SK-N-SH (cell line): ENCODE measurements around the gene TRAPPC6A. TPM values are rescaled to one million over a fixed set of nuclear protein-coding genes. Genes with fewer than 3 reads are reported as not detected.

ENCODE experiments used
- CTCF ChIA-PET: fragments of 300-600, 350-600 bp; formaldehyde crosslinking; extraction: SDS; loops from one replicate; lab custom pipeline; 2021; lab: Yijun Ruan, JAX
- POLR2A ChIA-PET: fragments of 350-600 bp; sonication (Branson Sonifier 250); formaldehyde crosslinking; extraction: SDS; loops from one replicate; lab custom pipeline; 2020; ENCODE audit warnings: antibody characterized with exemption, inconsistent platforms; lab: Yijun Ruan, JAX
- DNase-seq: peaks from one replicate; pipeline ENCODE4 v3.0.0; 2012
- H2AFZ ChIP-seq: fragments of 200-600 bp; sonication (generic); 2 replicates; pipeline ENCODE4 v1.8.1; 2016; ENCODE audit warnings: antibody characterized with exemption, mild to moderate bottlenecking, low read depth
- H3F3A ChIP-seq: fragments of 200-600 bp; sonication (generic); replicated peaks from 2 replicates; pipeline ENCODE3; 2016; ENCODE audit warnings: antibody characterized with exemption, mild to moderate bottlenecking; ENCODE audit not compliant: insufficient read depth
- H3K27ac ChIP-seq, 2 experiments: fragments of 200-500 bp in 1 of 2; fragments of 200-600 bp in 1 of 2; sonication (Bioruptor generic) in 1 of 2; sonication (generic), shearing (Covaris generic) in 1 of 2; 2 replicates each; pipeline versions ENCODE4 v1.5.1 to v1.6.1; 2014 to 2016; ENCODE audit warnings: low read depth in 2 of 2, inconsistent platforms in 1 of 2, low read length in 1 of 2, mild to moderate bottlenecking in 1 of 2, mixed read lengths in 1 of 2
- H3K27me3 ChIP-seq: fragments of 200-600 bp; sonication (generic), shearing (Covaris generic); 2 replicates; pipeline ENCODE4 v1.6.1; 2016; ENCODE audit warnings: mixed run types; ENCODE audit not compliant: insufficient read depth
- H3K36me3 ChIP-seq, 2 experiments: fragments of 200-500 bp in 1 of 2; fragments of 200-600 bp in 1 of 2; sonication (Bioruptor generic) in 1 of 2; sonication (generic) in 1 of 2; replicated peaks in 1 of 2; 2 replicates each; pipeline versions ENCODE3 to v1.5.1; 2014 to 2016; ENCODE audit warnings: low read length in 1 of 2, mild to moderate bottlenecking in 1 of 2; ENCODE audit not compliant: insufficient read depth in 2 of 2, control insufficient read depth in 1 of 2
- H3K4me1 ChIP-seq, 2 experiments: fragments of 200-500 bp in 1 of 2; fragments of 200-600 bp in 1 of 2; sonication (Bioruptor generic) in 1 of 2; sonication (generic), shearing (Covaris generic) in 1 of 2; 2 replicates each; pipeline versions ENCODE4 v1.5.1 to v1.6.1; 2014 to 2016; ENCODE audit warnings: low read depth in 1 of 2, low read length in 1 of 2, mixed run types in 1 of 2; ENCODE audit not compliant: insufficient read depth in 2 of 2, control insufficient read depth in 1 of 2
- H3K4me2 ChIP-seq: fragments of 200-600 bp; sonication (generic), shearing (Covaris generic); 2 replicates; pipeline ENCODE4 v1.6.1; 2017; ENCODE audit warnings: mixed run types
- H3K4me3 ChIP-seq, 2 experiments: fragments of 200-500 bp in 1 of 2; fragments of 200-600 bp in 1 of 2; sonication (Bioruptor generic) in 1 of 2; sonication (generic), shearing (Covaris generic) in 1 of 2; 2 replicates each; pipeline versions ENCODE4 v1.5.1 to v1.8.1; 2014 to 2016; ENCODE audit warnings: low read depth in 2 of 2, inconsistent platforms in 1 of 2, low read length in 1 of 2, mild to moderate bottlenecking in 1 of 2, mixed read lengths in 1 of 2, moderate library complexity in 1 of 2
- H3K79me2 ChIP-seq: fragments of 200-600 bp; sonication (generic); 2 replicates; pipeline ENCODE4 v1.8.1; 2017; ENCODE audit warnings: mild to moderate bottlenecking; ENCODE audit not compliant: insufficient read depth
- H3K9ac ChIP-seq: fragments of 200-600 bp; sonication (generic); 2 replicates; pipeline ENCODE4 v1.6.1; 2017; ENCODE audit warnings: mixed run types
- H3K9me2 ChIP-seq: fragments of 200-600 bp; sonication (generic); 2 replicates; pipeline ENCODE4 v1.6.1; 2017; ENCODE audit warnings: mixed run types
- H3K9me3 ChIP-seq: fragments of 200-600 bp; sonication (generic); 2 replicates; pipeline ENCODE4 v1.6.1; 2017; ENCODE audit warnings: mixed run types, mild to moderate bottlenecking, moderate library complexity
- H4K20me1 ChIP-seq: fragments of 200-600 bp; sonication (generic); 2 replicates; pipeline ENCODE4 v1.6.1; 2017; ENCODE audit warnings: mild to moderate bottlenecking, mixed run types; ENCODE audit not compliant: insufficient read depth
- ELF1 ChIP-seq: IDR thresholded peaks from 2 replicates; pipeline ENCODE4 v1.4.0; 2012
- EP300 ChIP-seq, 2 experiments: IDR thresholded peaks; 2 replicates each; pipeline versions ENCODE4 v1.4.0 to v1.6.1; 2012; ENCODE audit warnings: borderline replicate concordance in 1 of 2, low read depth in 1 of 2, low read length in 1 of 2
- FOSL2 ChIP-seq: IDR thresholded peaks from 2 replicates; pipeline ENCODE4 v1.4.0; 2012; ENCODE audit warnings: low read depth, mild to moderate bottlenecking, moderate library complexity, borderline replicate concordance
- FOXM1 ChIP-seq: IDR thresholded peaks from 2 replicates; pipeline ENCODE4 v1.4.0; 2012; ENCODE audit warnings: low read depth, mild to moderate bottlenecking
- GABPA ChIP-seq: IDR thresholded peaks from 2 replicates; pipeline ENCODE4 v1.4.0; 2012; ENCODE audit warnings: low read depth, mild to moderate bottlenecking
- GATA2 ChIP-seq: sonication (generic); formaldehyde crosslinking; IDR thresholded peaks from 2 replicates; pipeline ENCODE4 v1.5.0; 2020; ENCODE audit warnings: mild to moderate bottlenecking, missing genetic modification reagents
- MEF2A ChIP-seq: IDR thresholded peaks from 2 replicates; pipeline ENCODE4 v1.4.0; 2012; ENCODE audit warnings: low read depth, borderline replicate concordance
- NRF1 ChIP-seq: IDR thresholded peaks from 2 replicates; pipeline ENCODE4 v1.6.1; 2012; ENCODE audit warnings: low read depth, mild to moderate bottlenecking, low read length
- POLR2AphosphoS5 ChIP-seq: IDR thresholded peaks from 2 replicates; pipeline ENCODE4 v1.6.1; 2012; ENCODE audit warnings: low read depth, low read length
- RCOR1 ChIP-seq: fragments of 150-350 bp; IDR thresholded peaks from 2 replicates; pipeline ENCODE4 v1.6.1; 2017; ENCODE audit warnings: antibody characterized with exemption, low read length
- RFX5 ChIP-seq: IDR thresholded peaks from 2 replicates; pipeline ENCODE4 v1.6.1; 2012; ENCODE audit warnings: mild to moderate bottlenecking, improper control_type of control experiment, low read length
- TCF12 ChIP-seq: IDR thresholded peaks from 2 replicates; pipeline ENCODE4 v1.4.0; 2012
- TEAD4 ChIP-seq: IDR thresholded peaks from 2 replicates; pipeline ENCODE4 v1.4.0; 2012; ENCODE audit warnings: mild to moderate bottlenecking, borderline replicate concordance; ENCODE audit not compliant: insufficient read depth
- YY1 ChIP-seq: IDR thresholded peaks from 2 replicates; pipeline ENCODE4 v1.4.0; 2012; ENCODE audit warnings: low read depth, mild to moderate bottlenecking
- WGBS: methylation state at CpG from one replicate; pipeline ENCODE4 v1.1.6; 2017; ENCODE audit warnings: low lambda C conversion rate; 5-methylcytosine and 5-hydroxymethylcytosine counted together
- polyA plus RNA-seq, 3 experiments: library from polyadenylated mRNA; depleted of rRNA; stranded (reverse); fragments of >200 nt; gene quantifications; 2 replicates each; pipeline ENCODE4 v1.2.3, GENCODE V29; 2012
- TF ChIP-seq, protein P1 (sequence below): IDR thresholded peaks from 2 replicates; pipeline ENCODE4 v1.6.1; 2012; ENCODE audit warnings: mild to moderate bottlenecking, low read depth, low read length, moderate library complexity
- TF ChIP-seq, protein P2 (sequence below): IDR thresholded peaks from 2 replicates; pipeline ENCODE4 v1.4.0; 2012; ENCODE audit warnings: low read depth, borderline replicate concordance
- TF ChIP-seq, protein P3 (sequence below): IDR thresholded peaks from 2 replicates; pipeline ENCODE4 v1.4.0; 2012; ENCODE audit warnings: low read depth
- TF ChIP-seq, protein P4 (sequence below): IDR thresholded peaks from 2 replicates; pipeline ENCODE4; 2012
- TF ChIP-seq, protein P5 (sequence below): IDR thresholded peaks from 2 replicates; pipeline ENCODE4 v1.4.0; 2012; ENCODE audit warnings: low read depth, borderline replicate concordance
- TF ChIP-seq, protein P6 (sequence below): fragments of 200-600 bp; sonication (generic); IDR thresholded peaks from 2 replicates; pipeline ENCODE4 v1.6.1; 2017; ENCODE audit warnings: antibody characterized with exemption, mild to moderate bottlenecking, moderate library complexity

The TRAPPC6A gene
- polyA plus RNA-seq, 1 of the 3 experiments (the other 2 are of a cell fraction) = 59.0 TPM

DNA sequence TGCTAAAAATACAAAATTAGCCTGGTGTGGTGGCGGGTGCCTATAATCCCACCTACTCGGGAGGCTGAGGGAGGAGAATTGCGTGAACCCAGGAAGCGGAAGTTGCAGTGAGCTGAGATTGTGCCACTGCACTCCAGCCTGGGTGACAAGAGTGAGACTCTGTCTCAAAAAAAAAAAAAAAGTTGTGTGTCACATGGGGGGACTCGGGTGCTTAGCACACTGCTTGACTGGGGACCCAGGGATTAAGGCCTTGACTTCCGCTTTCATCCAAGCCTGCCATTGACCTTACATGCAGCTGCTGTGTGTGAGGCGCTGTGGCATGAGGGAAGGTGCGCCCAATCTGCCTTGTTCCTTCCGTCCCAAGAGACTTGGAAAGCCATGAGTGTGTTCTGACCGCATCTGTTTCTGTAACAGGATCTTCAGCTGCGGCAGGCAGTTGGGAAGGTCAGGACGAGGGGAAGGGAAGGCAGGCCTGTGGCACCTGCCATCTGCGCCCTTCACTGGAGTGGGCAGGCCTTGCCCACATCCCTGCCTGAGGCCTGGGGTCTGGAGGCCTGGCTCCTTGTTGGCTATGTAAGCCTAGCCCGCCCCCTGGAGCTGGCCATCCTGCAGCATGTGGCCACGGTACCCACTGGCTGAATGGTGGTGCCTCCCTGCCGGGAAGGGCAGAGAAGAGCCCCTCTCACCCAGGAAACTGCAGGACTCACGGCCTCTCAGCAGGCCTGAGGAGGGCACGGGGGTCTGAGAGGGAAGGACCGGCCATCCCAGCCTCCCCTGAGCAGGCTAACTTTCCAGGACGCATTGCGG is 62.0 kb downstream of the TRAPPC6A start:
- Histone ChIP-seq H3K4me2 (no peak overlapping the region), H3K79me2 (peaks cover 91% of the 10 kb centered on the region), H3K4me3 (no peak overlapping the region), H3K27me3 (no peaks in the 10 kb centered on the region)
- CTCF ChIA-PET = interaction anchor here (0.7 to 1.6 kb wide), 4 partner anchors 9 to 57 kb away, joined by 3 to 6 read pairs (median 5); no protein-coding TSS in a partner anchor
- TF ChIP-seq YY1 (no peak), ELF1 (no peak), NRF1 (no peak), RFX5 (no peak), TCF12 (no peak), RCOR1 (no peak), TEAD4 (no peak), GABPA (no peak), POLR2AphosphoS5 (no peak), GATA2 (CRISPR knock-in tag) (no peak), MEF2A (no peak), EP300 (IDR thresholded peaks at IDR 0.05; ENCODE audit: borderline replicate concordance in 1 of 2, low read depth in 1 of 2, low read length in 1 of 2) (no peak), FOXM1 (no peak), FOSL2 (no peak)
- TF ChIP-seq, protein P1, sequence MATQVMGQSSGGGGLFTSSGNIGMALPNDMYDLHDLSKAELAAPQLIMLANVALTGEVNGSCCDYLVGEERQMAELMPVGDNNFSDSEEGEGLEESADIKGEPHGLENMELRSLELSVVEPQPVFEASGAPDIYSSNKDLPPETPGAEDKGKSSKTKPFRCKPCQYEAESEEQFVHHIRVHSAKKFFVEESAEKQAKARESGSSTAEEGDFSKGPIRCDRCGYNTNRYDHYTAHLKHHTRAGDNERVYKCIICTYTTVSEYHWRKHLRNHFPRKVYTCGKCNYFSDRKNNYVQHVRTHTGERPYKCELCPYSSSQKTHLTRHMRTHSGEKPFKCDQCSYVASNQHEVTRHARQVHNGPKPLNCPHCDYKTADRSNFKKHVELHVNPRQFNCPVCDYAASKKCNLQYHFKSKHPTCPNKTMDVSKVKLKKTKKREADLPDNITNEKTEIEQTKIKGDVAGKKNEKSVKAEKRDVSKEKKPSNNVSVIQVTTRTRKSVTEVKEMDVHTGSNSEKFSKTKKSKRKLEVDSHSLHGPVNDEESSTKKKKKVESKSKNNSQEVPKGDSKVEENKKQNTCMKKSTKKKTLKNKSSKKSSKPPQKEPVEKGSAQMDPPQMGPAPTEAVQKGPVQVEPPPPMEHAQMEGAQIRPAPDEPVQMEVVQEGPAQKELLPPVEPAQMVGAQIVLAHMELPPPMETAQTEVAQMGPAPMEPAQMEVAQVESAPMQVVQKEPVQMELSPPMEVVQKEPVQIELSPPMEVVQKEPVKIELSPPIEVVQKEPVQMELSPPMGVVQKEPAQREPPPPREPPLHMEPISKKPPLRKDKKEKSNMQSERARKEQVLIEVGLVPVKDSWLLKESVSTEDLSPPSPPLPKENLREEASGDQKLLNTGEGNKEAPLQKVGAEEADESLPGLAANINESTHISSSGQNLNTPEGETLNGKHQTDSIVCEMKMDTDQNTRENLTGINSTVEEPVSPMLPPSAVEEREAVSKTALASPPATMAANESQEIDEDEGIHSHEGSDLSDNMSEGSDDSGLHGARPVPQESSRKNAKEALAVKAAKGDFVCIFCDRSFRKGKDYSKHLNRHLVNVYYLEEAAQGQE = no peak
- TF ChIP-seq, protein P2, sequence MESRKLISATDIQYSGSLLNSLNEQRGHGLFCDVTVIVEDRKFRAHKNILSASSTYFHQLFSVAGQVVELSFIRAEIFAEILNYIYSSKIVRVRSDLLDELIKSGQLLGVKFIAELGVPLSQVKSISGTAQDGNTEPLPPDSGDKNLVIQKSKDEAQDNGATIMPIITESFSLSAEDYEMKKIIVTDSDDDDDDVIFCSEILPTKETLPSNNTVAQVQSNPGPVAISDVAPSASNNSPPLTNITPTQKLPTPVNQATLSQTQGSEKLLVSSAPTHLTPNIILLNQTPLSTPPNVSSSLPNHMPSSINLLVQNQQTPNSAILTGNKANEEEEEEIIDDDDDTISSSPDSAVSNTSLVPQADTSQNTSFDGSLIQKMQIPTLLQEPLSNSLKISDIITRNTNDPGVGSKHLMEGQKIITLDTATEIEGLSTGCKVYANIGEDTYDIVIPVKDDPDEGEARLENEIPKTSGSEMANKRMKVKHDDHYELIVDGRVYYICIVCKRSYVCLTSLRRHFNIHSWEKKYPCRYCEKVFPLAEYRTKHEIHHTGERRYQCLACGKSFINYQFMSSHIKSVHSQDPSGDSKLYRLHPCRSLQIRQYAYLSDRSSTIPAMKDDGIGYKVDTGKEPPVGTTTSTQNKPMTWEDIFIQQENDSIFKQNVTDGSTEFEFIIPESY = no peak
- TF ChIP-seq, protein P3, sequence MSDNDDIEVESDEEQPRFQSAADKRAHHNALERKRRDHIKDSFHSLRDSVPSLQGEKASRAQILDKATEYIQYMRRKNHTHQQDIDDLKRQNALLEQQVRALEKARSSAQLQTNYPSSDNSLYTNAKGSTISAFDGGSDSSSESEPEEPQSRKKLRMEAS = no peak
- TF ChIP-seq, protein P4, sequence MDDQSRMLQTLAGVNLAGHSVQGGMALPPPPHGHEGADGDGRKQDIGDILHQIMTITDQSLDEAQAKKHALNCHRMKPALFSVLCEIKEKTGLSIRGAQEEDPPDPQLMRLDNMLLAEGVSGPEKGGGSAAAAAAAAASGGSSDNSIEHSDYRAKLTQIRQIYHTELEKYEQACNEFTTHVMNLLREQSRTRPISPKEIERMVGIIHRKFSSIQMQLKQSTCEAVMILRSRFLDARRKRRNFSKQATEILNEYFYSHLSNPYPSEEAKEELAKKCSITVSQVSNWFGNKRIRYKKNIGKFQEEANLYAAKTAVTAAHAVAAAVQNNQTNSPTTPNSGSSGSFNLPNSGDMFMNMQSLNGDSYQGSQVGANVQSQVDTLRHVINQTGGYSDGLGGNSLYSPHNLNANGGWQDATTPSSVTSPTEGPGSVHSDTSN = no peak
- TF ChIP-seq, protein P5, sequence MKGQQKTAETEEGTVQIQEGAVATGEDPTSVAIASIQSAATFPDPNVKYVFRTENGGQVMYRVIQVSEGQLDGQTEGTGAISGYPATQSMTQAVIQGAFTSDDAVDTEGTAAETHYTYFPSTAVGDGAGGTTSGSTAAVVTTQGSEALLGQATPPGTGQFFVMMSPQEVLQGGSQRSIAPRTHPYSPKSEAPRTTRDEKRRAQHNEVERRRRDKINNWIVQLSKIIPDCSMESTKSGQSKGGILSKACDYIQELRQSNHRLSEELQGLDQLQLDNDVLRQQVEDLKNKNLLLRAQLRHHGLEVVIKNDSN = no peak
- TF ChIP-seq, protein P6, sequence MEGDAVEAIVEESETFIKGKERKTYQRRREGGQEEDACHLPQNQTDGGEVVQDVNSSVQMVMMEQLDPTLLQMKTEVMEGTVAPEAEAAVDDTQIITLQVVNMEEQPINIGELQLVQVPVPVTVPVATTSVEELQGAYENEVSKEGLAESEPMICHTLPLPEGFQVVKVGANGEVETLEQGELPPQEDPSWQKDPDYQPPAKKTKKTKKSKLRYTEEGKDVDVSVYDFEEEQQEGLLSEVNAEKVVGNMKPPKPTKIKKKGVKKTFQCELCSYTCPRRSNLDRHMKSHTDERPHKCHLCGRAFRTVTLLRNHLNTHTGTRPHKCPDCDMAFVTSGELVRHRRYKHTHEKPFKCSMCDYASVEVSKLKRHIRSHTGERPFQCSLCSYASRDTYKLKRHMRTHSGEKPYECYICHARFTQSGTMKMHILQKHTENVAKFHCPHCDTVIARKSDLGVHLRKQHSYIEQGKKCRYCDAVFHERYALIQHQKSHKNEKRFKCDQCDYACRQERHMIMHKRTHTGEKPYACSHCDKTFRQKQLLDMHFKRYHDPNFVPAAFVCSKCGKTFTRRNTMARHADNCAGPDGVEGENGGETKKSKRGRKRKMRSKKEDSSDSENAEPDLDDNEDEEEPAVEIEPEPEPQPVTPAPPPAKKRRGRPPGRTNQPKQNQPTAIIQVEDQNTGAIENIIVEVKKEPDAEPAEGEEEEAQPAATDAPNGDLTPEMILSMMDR = no peak
- TF ChIP-seq, all 33 proteins: peak for 0
- H3K4me1 ChIP-seq = peaks cover 0 to 5% of the 10 kb centered on the region in 2 experiments; a peak in 1 of 4 replicates
- WGBS = 85% methylated on average over 10 of the region's 21 CpGs
- no peak overlapping the region for H3K9ac ChIP-seq
- peaks cover 94% of the 10 kb centered on the region for H4K20me1 ChIP-seq
- no peak overlapping the region for H2AFZ ChIP-seq
- DNase-seq = no peak
- no peaks in the 10 kb centered on the region for H3K36me3 ChIP-seq
- no peaks in the 10 kb centered on the region for H3F3A ChIP-seq
- H3K9me2 ChIP-seq = no peaks in the 10 kb centered on the region
- POLR2A ChIA-PET = no interaction called here
- no peak overlapping the region for H3K27ac ChIP-seq
- no peaks in the 10 kb centered on the region for H3K9me3 ChIP-seq
